Effector memory CD8-positive, alpha-beta T cell (primary cell): ENCODE results near the gene FLRT1.

Experiments
- ATAC-seq: fragments of 150-1000 bp; cut with Tn5 transposase; replicated peaks from 2 replicates; pipeline ENCODE4 v1.10.0; 2021; ENCODE audit warnings: mild to moderate bottlenecking, moderate library complexity
- DNase-seq, 3 experiments: peaks; one replicate each; pipeline ENCODE4 v3.0.0; 2021
- H3K27ac Mint-ChIP-seq, 2 donors: one replicate each; pipeline ENCODE4 v1.8.0; 2022; ENCODE audit warnings: mild to moderate bottlenecking in 2 of 2, mixed read lengths in 2 of 2, moderate library complexity in 2 of 2
- H3K27me3 Mint-ChIP-seq, 2 donors: one replicate each; pipeline ENCODE4 v1.8.0; 2022; ENCODE audit warnings: mixed read lengths in 2 of 2
- H3K36me3 Mint-ChIP-seq: one replicate; pipeline ENCODE4 v1.8.0; 2022; ENCODE audit warnings: mild to moderate bottlenecking, moderate library complexity, mixed read lengths; ENCODE audit not compliant: insufficient read depth
- H3K4me1 Mint-ChIP-seq, 2 donors: one replicate each; pipeline ENCODE4 v1.8.0; 2022; ENCODE audit warnings: low read depth in 2 of 2, mixed read lengths in 2 of 2
- H3K4me3 Mint-ChIP-seq, 2 donors: one replicate each; pipeline ENCODE4 v1.8.0; 2022; ENCODE audit warnings: mild to moderate bottlenecking in 2 of 2, mixed read lengths in 2 of 2, moderate library complexity in 2 of 2
- H3K9me3 Mint-ChIP-seq, 2 donors: one replicate each; pipeline ENCODE4 v1.8.0; 2022; ENCODE audit warnings: mixed read lengths in 2 of 2

Gene FLRT1

GRCh38 chr11:64022125-64022784 lies 13.5 kb upstream of the FLRT1 start:
- Mint-ChIP-seq H3K27ac (peak overlapping the region in 1 of 2 donors; percentile 59), H3K36me3 (no peaks in the 10 kb centered on the region), H3K27me3 (peaks cover 7% of the 10 kb centered on the region in 2 donors), H3K4me1 (no peaks in the 10 kb centered on the region), H3K4me3 (no peak overlapping the region), H3K9me3 (no peaks in the 10 kb centered on the region)
- no peak for DNase-seq
- ATAC-seq, result no peak

GRCh38 chr11:64023712-64024710 lies 11.7 kb upstream of the FLRT1 start:
- ATAC-seq, result no peak
- H3K4me3 Mint-ChIP-seq, result no peak overlapping the region
- no peak overlapping the region for H3K27ac Mint-ChIP-seq
- H3K9me3 Mint-ChIP-seq, result no peaks in the 10 kb centered on the region
- peaks cover 11 to 18% of the 10 kb centered on the region in 2 donors for H3K27me3 Mint-ChIP-seq
- no peaks in the 10 kb centered on the region for H3K36me3 Mint-ChIP-seq
- DNase-seq, result no peak
- no peaks in the 10 kb centered on the region for H3K4me1 Mint-ChIP-seq

DNA sequence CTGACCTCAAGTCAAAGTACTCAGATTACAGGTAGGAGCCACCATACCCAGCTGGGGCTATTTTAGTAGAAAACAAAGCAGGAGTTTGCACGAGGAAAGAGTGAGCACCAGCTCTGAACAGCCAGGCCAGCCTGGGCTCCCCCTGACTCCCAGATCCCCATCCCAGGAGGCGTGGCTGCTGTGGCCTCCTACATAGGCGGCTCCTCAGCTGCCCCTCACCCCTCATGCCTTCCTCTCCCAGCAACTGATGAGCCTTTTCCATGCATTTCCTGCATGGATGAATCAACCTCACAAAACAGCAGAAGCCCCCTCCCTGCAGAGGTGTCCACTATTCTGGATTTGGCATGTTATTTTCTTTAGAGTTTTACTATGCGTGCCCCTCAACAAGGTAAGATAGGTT lies 10.5 kb upstream of the FLRT1 start:
- no peaks in the 10 kb centered on the region for H3K4me1 Mint-ChIP-seq
- H3K9me3 Mint-ChIP-seq, result no peaks in the 10 kb centered on the region
- no peaks in the 10 kb centered on the region for H3K36me3 Mint-ChIP-seq
- DNase-seq (no peak), ATAC-seq (no peak)
- no peak overlapping the region for H3K27ac Mint-ChIP-seq
- H3K4me3 Mint-ChIP-seq, result no peak overlapping the region
- H3K27me3 Mint-ChIP-seq, result peaks cover 20 to 30% of the 10 kb centered on the region in 2 donors

DNA sequence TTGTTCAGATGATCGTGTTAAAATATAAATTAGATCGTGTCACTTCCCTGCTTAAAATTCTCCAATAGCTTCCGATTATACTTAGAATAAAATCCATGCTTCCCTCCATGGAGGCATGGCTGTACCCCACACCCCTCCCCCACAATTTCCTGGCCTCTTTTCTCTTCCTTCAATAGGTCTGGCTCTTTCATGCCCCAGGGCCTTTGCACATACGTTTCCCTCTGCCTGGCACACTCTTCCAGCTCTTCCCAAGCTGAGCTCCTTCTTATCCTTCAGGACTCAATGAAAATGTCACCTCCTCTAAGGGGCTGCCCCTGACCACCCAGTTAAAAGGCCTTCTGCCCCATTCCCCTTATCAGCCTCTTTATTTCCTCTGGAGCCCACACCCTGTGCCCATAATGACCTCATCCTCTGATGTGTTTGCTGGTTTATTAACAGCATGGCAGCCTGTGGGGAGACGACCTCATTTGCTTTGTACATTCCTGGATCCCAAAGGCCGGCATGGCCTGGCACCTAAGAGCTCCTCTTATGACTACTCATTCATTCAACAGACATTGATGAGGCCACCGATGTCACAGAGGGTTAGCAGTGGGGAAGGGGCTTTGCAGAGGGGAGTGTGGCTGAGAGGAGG lies 9.0 kb upstream of the FLRT1 start:
- DNase-seq, result no peak
- H3K36me3 Mint-ChIP-seq, result no peaks in the 10 kb centered on the region
- ATAC-seq, result no peak
- no peaks in the 10 kb centered on the region for H3K9me3 Mint-ChIP-seq
- H3K4me1 Mint-ChIP-seq, result no peaks in the 10 kb centered on the region
- H3K4me3 Mint-ChIP-seq, result no peak overlapping the region
- peaks cover 23 to 39% of the 10 kb centered on the region in 2 donors for H3K27me3 Mint-ChIP-seq
- no peak overlapping the region for H3K27ac Mint-ChIP-seq

GRCh38 chr11:64027651-64028397 lies 7.9 kb upstream of the FLRT1 start:
- H3K27me3 Mint-ChIP-seq, result peaks cover 27 to 45% of the 10 kb centered on the region in 2 donors
- no peak for ATAC-seq

DNA sequence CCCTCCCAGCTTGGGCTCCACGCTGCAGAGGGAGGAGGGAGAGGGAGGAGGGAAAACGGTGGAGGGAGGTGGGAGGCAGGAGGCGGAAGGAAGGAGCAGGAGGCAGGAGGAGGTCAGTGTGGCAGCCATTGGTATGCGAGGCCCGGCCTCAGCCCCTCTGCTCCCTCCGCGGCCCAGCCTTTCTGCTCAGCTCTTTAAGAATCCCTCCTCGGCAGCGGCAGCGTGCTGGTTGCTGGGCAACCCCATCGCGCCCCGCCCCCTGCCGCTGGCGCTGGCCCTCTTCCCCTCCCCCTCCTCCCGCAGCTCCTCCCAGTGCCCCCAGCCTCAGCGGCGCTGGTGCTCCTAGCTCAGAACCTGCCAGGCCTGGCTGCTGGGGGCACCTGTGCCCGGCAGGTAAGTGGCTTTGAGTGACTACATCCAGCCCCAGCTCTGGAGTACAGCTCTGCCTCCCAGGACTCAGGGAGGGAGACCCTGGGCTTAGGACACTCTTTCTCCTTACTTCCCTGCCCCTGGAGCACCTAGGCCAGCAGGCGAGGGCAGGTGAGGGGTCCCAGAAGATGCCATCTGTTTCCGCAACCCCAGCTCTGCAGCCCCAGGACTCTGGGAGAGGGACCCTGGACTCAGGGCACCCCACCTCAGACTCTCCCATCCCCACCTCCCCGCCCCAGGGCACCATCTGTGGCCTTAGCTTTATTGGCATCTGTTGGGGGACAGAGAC lies 7.2 kb upstream of the FLRT1 start:
- Mint-ChIP-seq H3K9me3 (no peaks in the 10 kb centered on the region), H3K27me3 (peaks cover 30 to 51% of the 10 kb centered on the region in 2 donors), H3K4me3 (no peak overlapping the region), H3K27ac (no peak overlapping the region), H3K36me3 (no peaks in the 10 kb centered on the region), H3K4me1 (no peaks in the 10 kb centered on the region)
- ATAC-seq, result no peak
- DNase-seq, result no peak

More at GRCh38 chr11:64027651-64028397, 7.9 kb upstream of the FLRT1 start:
- DNase-seq, result no peak
- Mint-ChIP-seq H3K27ac (no peak overlapping the region), H3K4me3 (no peak overlapping the region), H3K9me3 (no peaks in the 10 kb centered on the region), H3K4me1 (no peaks in the 10 kb centered on the region), H3K36me3 (no peaks in the 10 kb centered on the region)

DNA sequence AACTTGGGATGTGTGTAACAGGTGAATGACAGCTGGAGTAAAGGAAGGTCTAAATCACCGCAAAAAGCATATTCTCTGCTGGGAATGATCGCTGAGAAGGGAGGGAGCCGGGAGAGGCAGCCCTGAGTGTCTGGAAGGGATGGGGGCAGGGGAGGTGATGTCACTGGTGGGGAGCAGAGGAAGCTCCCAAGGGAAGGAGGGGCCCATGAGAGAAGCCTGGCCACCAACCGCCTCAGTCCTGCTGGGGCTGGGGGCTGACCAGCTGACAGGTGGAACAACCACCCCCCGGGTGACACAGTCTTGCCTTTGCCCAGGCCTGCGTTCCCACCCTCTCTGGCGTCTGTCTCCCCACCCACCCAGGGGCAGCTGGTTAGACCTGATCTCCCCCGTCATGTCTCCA lies 6.0 kb upstream of the FLRT1 start:
- Mint-ChIP-seq H3K9me3 (no peaks in the 10 kb centered on the region), H3K36me3 (no peaks in the 10 kb centered on the region), H3K27me3 (peaks cover 40 to 63% of the 10 kb centered on the region in 2 donors), H3K4me3 (no peak overlapping the region), H3K27ac (no peak overlapping the region), H3K4me1 (no peaks in the 10 kb centered on the region)
- ATAC-seq (no peak), DNase-seq (no peak)

DNA sequence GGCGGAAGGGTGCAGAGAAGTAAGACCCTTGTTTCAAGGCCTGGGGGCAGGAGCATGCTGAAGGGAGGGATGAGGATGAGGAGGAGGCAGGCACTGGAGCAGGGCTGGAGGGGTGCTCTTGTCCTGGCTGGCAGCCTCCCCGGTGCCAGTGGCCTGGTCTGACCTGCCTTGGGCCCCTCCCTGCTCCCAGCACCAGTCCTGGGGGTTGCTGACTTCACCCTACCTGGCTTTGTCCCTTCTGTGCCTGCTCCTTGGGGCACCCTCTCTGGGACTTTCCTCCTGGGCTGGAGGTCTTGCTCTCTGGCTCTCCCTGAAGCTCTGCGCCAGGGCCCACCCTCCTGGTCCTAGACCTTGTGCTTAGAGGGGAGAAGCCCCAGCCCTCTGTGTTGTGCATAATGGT lies 4.7 kb upstream of the FLRT1 start:
- ATAC-seq (no peak), DNase-seq (no peak)
- no peak overlapping the region for H3K4me3 Mint-ChIP-seq
- H3K4me1 Mint-ChIP-seq, result peaks cover 4% of the 10 kb centered on the region in 2 donors
- H3K9me3 Mint-ChIP-seq, result no peaks in the 10 kb centered on the region
- H3K36me3 Mint-ChIP-seq, result peaks cover 4% of the 10 kb centered on the region
- peaks cover 47 to 71% of the 10 kb centered on the region in 2 donors for H3K27me3 Mint-ChIP-seq
- H3K27ac Mint-ChIP-seq, result no peak overlapping the region

DNA sequence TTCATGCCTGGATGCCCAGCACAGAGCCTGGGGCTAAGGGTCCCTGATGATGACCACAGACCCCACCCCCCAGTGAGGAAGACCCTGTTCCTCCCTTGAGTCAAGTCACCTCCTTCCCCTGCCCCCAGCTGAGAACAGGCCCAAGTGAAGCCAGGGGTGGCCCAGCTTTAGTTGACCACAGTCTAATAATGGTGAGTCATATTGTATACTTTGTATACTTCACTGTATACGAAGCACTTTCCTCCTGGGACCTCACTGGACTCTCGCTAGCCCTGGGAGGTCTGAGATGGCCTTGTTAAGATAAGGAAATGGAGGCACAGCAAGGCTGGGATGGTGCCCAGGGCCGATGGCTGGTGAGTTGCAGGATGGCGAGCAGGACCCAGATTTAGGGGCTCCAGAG lies 3.7 kb upstream of the FLRT1 start:
- H3K36me3 Mint-ChIP-seq, result peaks cover 4% of the 10 kb centered on the region
- H3K27me3 Mint-ChIP-seq, result peaks cover 42 to 70% of the 10 kb centered on the region in 2 donors
- H3K27ac Mint-ChIP-seq, result no peak overlapping the region
- H3K9me3 Mint-ChIP-seq, result no peaks in the 10 kb centered on the region
- ATAC-seq, result no peak
- no peak for DNase-seq
- H3K4me1 Mint-ChIP-seq, result peaks cover 4% of the 10 kb centered on the region in 2 donors
- H3K4me3 Mint-ChIP-seq, result no peak overlapping the region

DNA sequence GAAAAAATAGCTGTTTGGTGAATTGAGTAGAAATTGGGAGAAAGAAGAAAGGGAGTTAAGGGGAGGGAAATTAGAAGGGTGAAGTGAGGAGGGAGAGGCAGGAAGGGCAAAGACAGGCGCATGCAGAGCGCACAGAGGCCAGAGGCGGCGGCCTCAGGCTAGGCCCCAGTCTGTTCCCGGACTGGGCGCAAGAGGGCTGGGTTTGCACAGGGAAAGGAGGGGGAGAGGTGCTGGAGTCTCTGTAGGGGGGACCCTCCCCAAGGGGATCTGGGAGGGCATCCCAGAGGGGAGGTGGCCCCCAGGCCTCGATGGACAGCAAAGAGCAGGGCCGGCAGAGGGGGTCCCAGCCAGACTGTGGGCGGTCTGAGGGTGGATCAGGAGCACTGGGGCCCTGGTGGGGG lies 1.3 kb upstream of the FLRT1 start:
- DNase-seq, result no peak
- Mint-ChIP-seq H3K4me1 (peaks cover 4% of the 10 kb centered on the region in 2 donors), H3K27me3 (peaks cover 42 to 76% of the 10 kb centered on the region in 2 donors), H3K27ac (no peak overlapping the region), H3K4me3 (peak overlapping the region; percentile 76 to 78), H3K9me3 (no peaks in the 10 kb centered on the region), H3K36me3 (peaks cover 7% of the 10 kb centered on the region)
- no peak for ATAC-seq

DNA sequence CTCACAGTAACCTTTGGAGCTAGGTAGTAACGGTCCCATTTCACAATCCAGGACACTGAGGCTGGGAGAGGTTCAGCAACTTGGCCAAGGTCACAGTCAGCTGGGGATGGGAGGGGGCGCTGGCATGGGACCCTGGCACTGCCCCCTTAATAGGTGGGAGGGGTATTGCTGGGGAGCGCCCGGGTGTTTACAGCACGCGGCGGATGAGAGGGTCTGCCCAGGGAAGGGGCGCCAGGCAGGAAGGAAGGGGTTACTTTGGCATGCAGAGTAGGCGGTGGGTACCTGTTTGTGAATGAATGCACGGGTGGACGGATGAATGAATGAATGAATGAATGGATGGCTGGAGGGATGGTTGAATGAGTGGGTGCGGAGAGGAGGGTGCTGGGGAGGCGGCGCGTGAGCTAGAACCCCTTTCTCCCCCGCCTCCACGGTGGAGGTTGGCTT lies 628 bp upstream of the FLRT1 start:
- Mint-ChIP-seq H3K27ac (no peak overlapping the region), H3K27me3 (peaks cover 38 to 76% of the 10 kb centered on the region in 2 donors), H3K9me3 (no peaks in the 10 kb centered on the region), H3K4me3 (peak overlapping the region; percentile 76 to 78), H3K4me1 (peaks cover 4% of the 10 kb centered on the region in 2 donors), H3K36me3 (peaks cover 7% of the 10 kb centered on the region)
- no peak for ATAC-seq
- no peak for DNase-seq
